K562 (cell line): ENCODE results near the gene DMRT2. TPM values are rescaled to one million over a fixed set of nuclear protein-coding genes. Genes with fewer than 3 reads are reported as not detected.

Source experiments
- ATAC-seq: fragments of 200-7000 bp; cut with Tn5 transposase; 3 replicates; pipeline ENCODE4 v1.9.1; 2020; ENCODE audit warnings: moderate library complexity
- BruUV-seq: library from RNA; stranded (reverse); fragments of 400-500 nt; replicated peaks from 2 replicates; lab custom pipeline; 2021; lab: Mats Ljungman, UMichigan
- CTCF ChIA-PET: fragments of 300-600 bp; formaldehyde crosslinking; extraction: SDS; loops from one replicate; lab custom pipeline; 2021; ENCODE audit warnings: low intra/inter-chr PET ratio; lab: Yijun Ruan, JAX
- POLR2A ChIA-PET: fragments of 300-600, 350-650 bp; sonication (Branson Sonifier 250); formaldehyde crosslinking; extraction: SDS; loops from one replicate; lab custom pipeline; 2021; ENCODE audit warnings: antibody characterized with exemption, inconsistent platforms; lab: Yijun Ruan, JAX
- DNase-seq, 4 experiments: peaks; one replicate each; pipeline versions ENCODE4 v3.0.0 to v3.0.0-alpha.2; 2011 to 2018; ENCODE audit warnings: low spot score in 3 of 4, mixed read lengths in 3 of 4; ENCODE audit errors: extremely low read depth in 1 of 4
- FAIRE-seq: peaks from 2 replicates; lab custom pipeline; 2011; peaks lifted over from hg19 to GRCh38; lab: Jason Lieb, UNC
- H2AFZ ChIP-seq: 2 replicates; pipeline ENCODE4 v1.6.0; 2011; ENCODE audit warnings: low read depth, low read length, control low read depth, inconsistent platforms
- H3K27ac ChIP-seq: fragments of 200-600 bp; 3 replicates; pipeline ENCODE4 v1.8.0; 2011; ENCODE audit warnings: low read depth, mild to moderate bottlenecking, control low read depth, inconsistent platforms, low read length, moderate library complexity, mixed read lengths; ENCODE audit errors: extremely low read depth
- H3K27me3 ChIP-seq, 2 experiments: fragments of 300-600 bp in 1 of 2; 2 replicates in 1 of 2; 3 replicates in 1 of 2; pipeline versions ENCODE4 v1.6.0 to v1.8.0; 2011; ENCODE audit warnings: inconsistent platforms in 2 of 2, low read length in 2 of 2, mild to moderate bottlenecking in 1 of 2, mixed read lengths in 1 of 2, moderate library complexity in 1 of 2; ENCODE audit not compliant: control insufficient read depth in 2 of 2, insufficient read depth in 2 of 2
- H3K36me3 ChIP-seq: fragments of 300-600 bp; 3 replicates; pipeline ENCODE4 v1.8.0; 2011; ENCODE audit warnings: mild to moderate bottlenecking, low read length, inconsistent platforms; ENCODE audit not compliant: control insufficient read depth, insufficient read depth
- H3K4me1 ChIP-seq, 2 experiments: fragments of 200-600 bp in 1 of 2; replicated peaks in 1 of 2; 2 replicates in 1 of 2; 3 replicates in 1 of 2; pipeline versions ENCODE4 v1.5.1 to v1.8.0; 2011; ENCODE audit warnings: inconsistent platforms in 2 of 2, low read length in 2 of 2, mild to moderate bottlenecking in 1 of 2, mixed read lengths in 1 of 2, moderate library complexity in 1 of 2; ENCODE audit not compliant: control insufficient read depth in 2 of 2, insufficient read depth in 2 of 2
- H3K4me2 ChIP-seq: 2 replicates; pipeline ENCODE4 v1.6.1; 2011; ENCODE audit warnings: low read length, control low read depth, inconsistent platforms, mixed read lengths; ENCODE audit not compliant: insufficient read depth
- H3K4me3 ChIP-seq: fragments of 200-600 bp; sonication (generic), shearing (Covaris generic); 2 replicates; pipeline ENCODE4 v1.5.1; 2016; ENCODE audit warnings: control low read depth, inconsistent platforms
- H3K79me2 ChIP-seq: fragments of 200-600 bp; 3 replicates; pipeline ENCODE4 v1.8.0; 2011; ENCODE audit warnings: low read length, inconsistent platforms; ENCODE audit not compliant: control insufficient read depth, insufficient read depth
- H3K9ac ChIP-seq, 2 experiments: 2 replicates each; pipeline versions ENCODE4 v1.6.0 to v1.6.1; 2011; ENCODE audit warnings: low read depth in 2 of 2, low read length in 2 of 2, control low read depth in 1 of 2, inconsistent platforms in 1 of 2, mild to moderate bottlenecking in 1 of 2, mixed read lengths in 1 of 2; ENCODE audit not compliant: insufficient read depth in 1 of 2
- H3K9me1 ChIP-seq: one replicate; pipeline ENCODE4 v1.6.0; 2011; ENCODE audit warnings: inconsistent platforms, mild to moderate bottlenecking, low read length, moderate library complexity; ENCODE audit not compliant: control insufficient read depth, insufficient read depth
- H3K9me3 ChIP-seq: replicated peaks from 2 replicates; pipeline ENCODE4 v1.5.1; 2011; ENCODE audit warnings: low read depth, low read length, inconsistent platforms; ENCODE audit not compliant: control insufficient read depth, insufficient read depth
- H4K20me1 ChIP-seq: replicated peaks from 2 replicates; pipeline ENCODE4 v1.6.1; 2011; ENCODE audit warnings: low read length, inconsistent platforms, mixed read lengths; ENCODE audit not compliant: control insufficient read depth, insufficient read depth
- CHD1 ChIP-seq: fragments of 200-600 bp; sonication (generic); IDR thresholded peaks from one replicate; pipeline ENCODE4 v1.6.1; 2012; ENCODE audit warnings: mild to moderate bottlenecking, moderate library complexity, low read length, inconsistent platforms
- CREB1 ChIP-seq, 2 experiments: sonication (generic) in 1 of 2; formaldehyde crosslinking in 1 of 2; IDR thresholded peaks; 2 replicates each; pipeline versions ENCODE4 v1.6.1 to v1.8.0; 2012 to 2022; ENCODE audit warnings: inconsistent platforms in 1 of 2, mild to moderate bottlenecking in 1 of 2, missing genetic modification reagents in 1 of 2, moderate library complexity in 1 of 2
- DPF2 ChIP-seq: fragments of 450-650 bp; IDR thresholded peaks from 2 replicates; pipeline ENCODE4 v1.6.1; 2016
- IFI16 ChIP-seq: fragments of 250-450 bp; sonication (Bioruptor Pico); IDR thresholded peaks from 2 replicates; pipeline ENCODE4 v2.1.2; 2022; ENCODE audit warnings: mild to moderate bottlenecking, inconsistent platforms
- MYNN ChIP-seq, 2 experiments: sonication (generic); formaldehyde crosslinking in 1 of 2; IDR thresholded peaks; 2 replicates each; pipeline versions ENCODE4 v1.5.0 to v1.6.1; 2016 to 2020; ENCODE audit warnings: antibody characterized with exemption in 1 of 2, missing genetic modification reagents in 1 of 2
- PKNOX1 ChIP-seq: fragments of 450-650 bp; IDR thresholded peaks from 2 replicates; pipeline ENCODE4 v1.6.1; 2016
- THAP7 ChIP-seq: fragments of 250-450 bp; sonication (Bioruptor Pico); IDR thresholded peaks from 2 replicates; pipeline ENCODE4 v1.5.0; 2021
- ZKSCAN8 ChIP-seq: fragments of 200-800 bp; sonication (Bioruptor generic); IDR thresholded peaks from 2 replicates; pipeline ENCODE4 v1.6.1; 2016; ENCODE audit warnings: missing genetic modification characterization, missing compliant biosample characterization
- ZNF146 ChIP-seq: IDR thresholded peaks from one replicate; pipeline ENCODE4 v1.6.1; 2018; ENCODE audit warnings: missing compliant biosample characterization; ENCODE audit not compliant: unreplicated experiment
- whole genome bisulfite sequencing: fragments of 100-300 bp; shearing (Covaris generic); methylation state at CpG from one replicate; pipeline ENCODE4 v1.1.6; 2016; ENCODE audit warnings: low coverage, mixed read lengths; ENCODE audit not compliant: insufficient coverage; ENCODE audit errors: missing lambda C conversion rate; 5-methylcytosine and 5-hydroxymethylcytosine counted together
- in situ Hi-C: fragments of 300-500 bp; cut with MboI; formaldehyde crosslinking; loops from 4 replicates; pipeline ENCODE4 v1.15.0; 2018; ENCODE audit warnings: inconsistent platforms, mixed read lengths
- intact Hi-C: fragments of 100-400 bp; cut with micrococcal nuclease; formaldehyde crosslinking; loops from 2 replicates; pipeline ENCODE4 v1.14.2; 2022
- polyA plus RNA-seq, 8 experiments: library from polyadenylated mRNA; depleted of rRNA in 4 of 8; stranded (reverse) in 5 of 8; unstranded in 3 of 8; fragments of >200 nt; fragmentation: Nextera tagmentation in 2 of 8; fragmentation: Illumina TruSeq in 1 of 8; extraction: Ambion mirVana in 2 of 8; extraction: Trizol in 1 of 8; gene quantifications; 2 replicates each; pipeline versions ENCODE4 v1.2.1 to v1.2.3, GENCODE V29; 2011 to 2014; ENCODE audit warnings: inconsistent platforms in 1 of 8, missing spikeins in 1 of 8
- total RNA-seq, 7 experiments: library from RNA; depleted of rRNA in 6 of 7; stranded (reverse); fragments of >200 nt in 6 of 7; fragmentation: Illumina TruSeq in 2 of 7; extraction: Trizol in 2 of 7; gene quantifications; 2 replicates each; pipeline versions ENCODE4 v1.2.1 to v1.2.3, GENCODE V29; 2011 to 2021; ENCODE audit warnings: low replicate concordance in 1 of 7

The DMRT2 gene
- total and polyA plus RNA-seq, 9 of the 15 experiments (the other 6 are each of a cell fraction or from before 2014, with no cell fraction given), result not detected

- no peak for DNase-seq
- no TSS peak for BruUV-seq
- Histone ChIP-seq H3K4me3 (no peak overlapping the region), H3K27ac (no peak overlapping the region), H3K9ac (no peak overlapping the region), H3K27me3 (no peaks in the 10 kb centered on the region), H3K9me1 (no peaks in the 10 kb centered on the region), H3K36me3 (no peaks in the 10 kb centered on the region), H4K20me1 (no peaks in the 10 kb centered on the region)
- ChIA-PET POLR2A (no interaction called here), CTCF (no interaction called here)
- no peak for FAIRE-seq
- 4% methylated on average over 3 of the region's 3 CpGs for WGBS
- ATAC-seq, result no peak
- in situ Hi-C loops, result loop anchor here (5.0 kb wide), 1 partner anchor 125 kb away; no protein-coding TSS in a partner anchor
- TF ChIP-seq THAP7, result no peak
- no peak for TF ChIP-seq PKNOX1
- TF ChIP-seq MYNN (IDR thresholded peaks at IDR 0.05), result no peak
- TF ChIP-seq MYNN (CRISPR knock-in tag; IDR thresholded peaks at IDR 0.05), result no peak
- TF ChIP-seq ZKSCAN8, result no peak
- TF ChIP-seq IFI16 (CRISPR knock-in tag), result no peak
- no peak for TF ChIP-seq ZNF146 (CRISPR knock-in tag)
- TF ChIP-seq DPF2, result no peak
- TF ChIP-seq CREB1 (IDR thresholded peaks at IDR 0.05), result no peak
- TF ChIP-seq CREB1 (CRISPR knock-in tag; IDR thresholded peaks at IDR 0.05), result no peak
- no peak for TF ChIP-seq CHD1
- TF ChIP-seq, all 486 proteins: peak for 0
- H3K79me2 ChIP-seq, result no peaks in the 10 kb centered on the region
- no peak overlapping the region for H3K4me2 ChIP-seq
- intact Hi-C loops, result loop anchor here (5.0 kb wide), 1 partner anchor 395 kb away; no protein-coding TSS in a partner anchor
- no peak overlapping the region for H2AFZ ChIP-seq
- no peaks in the 10 kb centered on the region for H3K4me1 ChIP-seq
- no peaks in the 10 kb centered on the region for H3K9me3 ChIP-seq
Observed at GRCh38 chr9:1007312-1007711, 42.8 kb upstream of the DMRT2 start.
